ENCODE results near the gene EIPR1. TPM values are rescaled to one million over a fixed set of nuclear protein-coding genes. Genes with fewer than 3 reads are reported as not detected.

The EIPR1 gene
- total RNA-seq, 1 donor from 2014 or later = 27.8 TPM

DNA sequence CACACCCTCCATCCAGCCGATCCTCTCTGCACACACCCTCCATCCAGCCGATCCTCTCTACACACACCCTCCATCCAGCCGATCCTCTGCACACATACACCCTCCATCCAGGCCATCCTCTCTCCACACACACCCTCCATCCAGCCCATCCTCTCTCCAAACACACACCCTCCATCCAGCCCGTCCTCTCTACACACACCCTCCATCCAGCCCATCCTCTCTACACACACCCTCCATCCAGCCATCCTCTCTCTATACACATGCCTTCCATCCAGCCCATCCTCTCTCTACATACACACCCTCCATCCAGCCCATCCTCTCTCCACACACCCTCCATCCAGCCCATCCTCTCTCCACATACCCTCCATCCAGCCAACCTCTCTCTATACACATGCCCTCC, 83.1 kb downstream of the EIPR1 start:
- Mint-ChIP-seq H3K36me3 (ENCODE audit: low read depth, unreplicated experiment) (peaks cover 6% of the 10 kb centered on the region), H3K27me3 (ENCODE audit: low read depth, unreplicated experiment) (no peaks in the 10 kb centered on the region), H3K27ac (ENCODE audit: unreplicated experiment) (no peak overlapping the region), H3K9me3 (ENCODE audit: unreplicated experiment) (no peaks in the 10 kb centered on the region), H3K4me1 (ENCODE audit: low read depth, unreplicated experiment) (peaks cover under 1% of the 10 kb centered on the region), H3K4me3 (ENCODE audit: unreplicated experiment) (no peak overlapping the region)
- Histone ChIP-seq H3K79me2 (ENCODE audit: insufficient read depth, low read length) (peaks cover under 1% of the 10 kb centered on the region), H3K9ac (ENCODE audit: low read length) (no peak overlapping the region), H3K4me2 (ENCODE audit: low read length) (no peak overlapping the region), H2AFZ (ENCODE audit: low read depth, low read length) (no peak overlapping the region), H3K36me3 (ENCODE audit: insufficient read depth, low read length) (no peaks in the 10 kb centered on the region), H3K4me3 (ENCODE audit: insufficient read depth, low read depth, low read length) (no peak overlapping the region), H3K27me3 (ENCODE audit: insufficient read depth, low read length) (no peaks in the 10 kb centered on the region), H3K27ac (ENCODE audit: low read depth, low read length) (no peak overlapping the region), H3K4me1 (ENCODE audit: insufficient read depth, low read length) (no peaks in the 10 kb centered on the region), H3K9me3 (ENCODE audit: insufficient read depth, low read depth, low read length) (no peaks in the 10 kb centered on the region), H4K20me1 (ENCODE audit: insufficient read depth, low read length) (peaks cover 55% of the 10 kb centered on the region)
- FAIRE-seq = no peak
- DNase-seq (ENCODE audit: low read depth) = no peak
- TF ChIP-seq, protein P1, sequence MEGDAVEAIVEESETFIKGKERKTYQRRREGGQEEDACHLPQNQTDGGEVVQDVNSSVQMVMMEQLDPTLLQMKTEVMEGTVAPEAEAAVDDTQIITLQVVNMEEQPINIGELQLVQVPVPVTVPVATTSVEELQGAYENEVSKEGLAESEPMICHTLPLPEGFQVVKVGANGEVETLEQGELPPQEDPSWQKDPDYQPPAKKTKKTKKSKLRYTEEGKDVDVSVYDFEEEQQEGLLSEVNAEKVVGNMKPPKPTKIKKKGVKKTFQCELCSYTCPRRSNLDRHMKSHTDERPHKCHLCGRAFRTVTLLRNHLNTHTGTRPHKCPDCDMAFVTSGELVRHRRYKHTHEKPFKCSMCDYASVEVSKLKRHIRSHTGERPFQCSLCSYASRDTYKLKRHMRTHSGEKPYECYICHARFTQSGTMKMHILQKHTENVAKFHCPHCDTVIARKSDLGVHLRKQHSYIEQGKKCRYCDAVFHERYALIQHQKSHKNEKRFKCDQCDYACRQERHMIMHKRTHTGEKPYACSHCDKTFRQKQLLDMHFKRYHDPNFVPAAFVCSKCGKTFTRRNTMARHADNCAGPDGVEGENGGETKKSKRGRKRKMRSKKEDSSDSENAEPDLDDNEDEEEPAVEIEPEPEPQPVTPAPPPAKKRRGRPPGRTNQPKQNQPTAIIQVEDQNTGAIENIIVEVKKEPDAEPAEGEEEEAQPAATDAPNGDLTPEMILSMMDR (IDR thresholded peaks at IDR 0.05; ENCODE audit: insufficient read depth, low read depth, low read length) = no peak
- no peak for TF ChIP-seq EZH2 (IDR thresholded peaks at IDR 0.05; ENCODE audit: insufficient read depth, low read length)

DNA sequence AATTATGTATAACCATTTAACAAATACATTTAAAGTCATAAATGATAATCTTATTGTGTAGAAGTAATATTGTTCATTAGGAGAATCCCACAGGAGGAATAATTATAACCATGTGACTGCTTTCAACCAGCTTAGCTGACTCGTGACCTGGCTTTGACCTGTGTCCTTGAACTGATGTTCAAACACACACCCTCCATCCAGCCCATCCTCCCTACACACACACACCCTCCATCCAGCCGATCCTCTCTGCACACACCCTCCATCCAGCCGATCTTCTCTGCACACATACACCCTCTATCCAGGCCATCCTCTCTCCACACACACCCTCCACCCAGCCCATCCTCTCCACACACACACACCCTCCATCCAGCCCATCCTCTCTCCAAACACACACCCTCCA, 83.5 kb downstream of the EIPR1 start:
- Histone ChIP-seq H3K4me1 (ENCODE audit: insufficient read depth, low read length) (no peaks in the 10 kb centered on the region), H3K36me3 (ENCODE audit: insufficient read depth, low read length) (no peaks in the 10 kb centered on the region), H3K79me2 (ENCODE audit: insufficient read depth, low read length) (peaks cover 5% of the 10 kb centered on the region), H3K4me2 (ENCODE audit: low read length) (no peak overlapping the region), H3K27ac (ENCODE audit: low read depth, low read length) (no peak overlapping the region), H3K4me3 (ENCODE audit: insufficient read depth, low read depth, low read length) (no peak overlapping the region), H3K9me3 (ENCODE audit: insufficient read depth, low read depth, low read length) (no peaks in the 10 kb centered on the region), H4K20me1 (ENCODE audit: insufficient read depth, low read length) (peaks cover 59% of the 10 kb centered on the region), H3K27me3 (ENCODE audit: insufficient read depth, low read length) (no peaks in the 10 kb centered on the region), H3K9ac (ENCODE audit: low read length) (no peak overlapping the region), H2AFZ (ENCODE audit: low read depth, low read length) (no peak overlapping the region)
- no peak for DNase-seq (ENCODE audit: low read depth)
- FAIRE-seq = no peak
- Mint-ChIP-seq H3K27me3 (ENCODE audit: low read depth, unreplicated experiment) (no peaks in the 10 kb centered on the region), H3K4me1 (ENCODE audit: low read depth, unreplicated experiment) (no peaks in the 10 kb centered on the region), H3K36me3 (ENCODE audit: low read depth, unreplicated experiment) (peaks cover 9% of the 10 kb centered on the region), H3K27ac (ENCODE audit: unreplicated experiment) (no peak overlapping the region), H3K9me3 (ENCODE audit: unreplicated experiment) (no peaks in the 10 kb centered on the region), H3K4me3 (ENCODE audit: unreplicated experiment) (no peak overlapping the region)
- TF ChIP-seq, protein P1 (IDR thresholded peaks at IDR 0.05; ENCODE audit: insufficient read depth, low read depth, low read length) = no peak
- TF ChIP-seq EZH2 (IDR thresholded peaks at IDR 0.05; ENCODE audit: insufficient read depth, low read length) = no peak

DNA sequence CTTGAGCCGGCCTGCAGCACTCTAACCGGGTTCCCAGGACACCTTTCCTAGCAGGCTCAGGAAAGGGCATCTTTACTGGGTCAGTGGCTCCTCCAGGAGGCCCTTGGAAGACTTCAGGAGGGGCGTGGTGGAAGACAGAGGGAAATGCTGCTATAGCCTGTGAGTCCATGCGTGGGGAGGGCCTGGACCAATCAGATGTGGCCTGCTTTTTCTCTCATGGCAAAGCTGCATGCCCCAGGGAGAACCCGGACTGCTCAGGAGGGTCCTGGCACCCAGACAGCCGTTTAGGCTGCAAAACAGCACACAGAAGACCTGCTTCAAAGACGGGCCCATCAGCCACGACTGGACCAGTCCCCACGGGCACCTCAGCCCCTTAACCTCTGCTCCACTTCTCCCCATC, 84.4 kb downstream of the EIPR1 start:
- H3K27me3 Mint-ChIP-seq (ENCODE audit: low read depth, unreplicated experiment) = no peaks in the 10 kb centered on the region
- no peak for TF ChIP-seq EZH2 (IDR thresholded peaks at IDR 0.05; ENCODE audit: insufficient read depth, low read length)
- TF ChIP-seq, protein P1 (IDR thresholded peaks at IDR 0.05; ENCODE audit: insufficient read depth, low read depth, low read length) = no peak
- H3K79me2 ChIP-seq (ENCODE audit: insufficient read depth, low read length) = peaks cover 5% of the 10 kb centered on the region
- no peaks in the 10 kb centered on the region for H3K4me1 ChIP-seq (ENCODE audit: insufficient read depth, low read length)
- no peaks in the 10 kb centered on the region for H3K9me3 ChIP-seq (ENCODE audit: insufficient read depth, low read depth, low read length)
- no peak overlapping the region for H3K4me3 Mint-ChIP-seq (ENCODE audit: unreplicated experiment)
- H4K20me1 ChIP-seq (ENCODE audit: insufficient read depth, low read length) = peaks cover 66% of the 10 kb centered on the region
- no peak for FAIRE-seq
- H3K9me3 Mint-ChIP-seq (ENCODE audit: unreplicated experiment) = no peaks in the 10 kb centered on the region
- no peak overlapping the region for H3K4me2 ChIP-seq (ENCODE audit: low read length)
- H3K9ac ChIP-seq (ENCODE audit: low read length) = no peak overlapping the region
- no peak overlapping the region for H2AFZ ChIP-seq (ENCODE audit: low read depth, low read length)
- H3K27me3 ChIP-seq (ENCODE audit: insufficient read depth, low read length) = no peaks in the 10 kb centered on the region
- H3K4me3 ChIP-seq (ENCODE audit: insufficient read depth, low read depth, low read length) = no peak overlapping the region
- H3K36me3 Mint-ChIP-seq (ENCODE audit: low read depth, unreplicated experiment) = peaks cover 10% of the 10 kb centered on the region
- H3K36me3 ChIP-seq (ENCODE audit: insufficient read depth, low read length) = no peaks in the 10 kb centered on the region
- H3K27ac ChIP-seq (ENCODE audit: low read depth, low read length) = no peak overlapping the region
- H3K27ac Mint-ChIP-seq (ENCODE audit: unreplicated experiment) = no peak overlapping the region
- DNase-seq (ENCODE audit: low read depth) = no peak
- no peaks in the 10 kb centered on the region for H3K4me1 Mint-ChIP-seq (ENCODE audit: low read depth, unreplicated experiment)
